Measurements from ENCODE around the gene ANK3. TPM values are rescaled to one million over a fixed set of nuclear protein-coding genes. Genes with fewer than 3 reads are reported as not detected.

The ANK3 gene
- total RNA-seq, 1 experiment from 2014 or later: 69.6 TPM

- DNase-seq (ENCODE audit: low spot score) (no peak), ATAC-seq (no peak)
- H3K4me1 Mint-ChIP-seq: peaks cover 19% of the 10 kb centered on the region
- no peak overlapping the region for H3K4me3 Mint-ChIP-seq
- no peak overlapping the region for H3K27ac Mint-ChIP-seq
- POLR2A ChIA-PET: no interaction called here
- no peak for TF ChIP-seq CREB1 (CRISPR knock-in tag; IDR thresholded peaks at IDR 0.05)
- TF ChIP-seq RORB (CRISPR knock-in tag; IDR thresholded peaks at IDR 0.05): no peak
- no peak for TF ChIP-seq NR1H2 (CRISPR knock-in tag; IDR thresholded peaks at IDR 0.05)
- no peak for TF ChIP-seq MAX (CRISPR knock-in tag; IDR thresholded peaks at IDR 0.05)
- no peak for TF ChIP-seq ESRRA (CRISPR knock-in tag; IDR thresholded peaks at IDR 0.05; ENCODE audit: borderline replicate concordance)
- no peak for TF ChIP-seq IRF1 (CRISPR knock-in tag; IDR thresholded peaks at IDR 0.05)
- no peak for TF ChIP-seq AFF4 (CRISPR knock-in tag; IDR thresholded peaks at IDR 0.05; ENCODE audit: borderline replicate concordance)
- no peak for TF ChIP-seq ZNF219 (CRISPR knock-in tag; IDR thresholded peaks at IDR 0.05; ENCODE audit: borderline replicate concordance)
- TF ChIP-seq PREB (CRISPR knock-in tag; IDR thresholded peaks at IDR 0.05; ENCODE audit: borderline replicate concordance): no peak
- TF ChIP-seq HMGA2 (CRISPR knock-in tag; IDR thresholded peaks at IDR 0.05): no peak
- no peak for TF ChIP-seq JUN (CRISPR knock-in tag; IDR thresholded peaks at IDR 0.05)
- TF ChIP-seq HMGXB4 (CRISPR knock-in tag; IDR thresholded peaks at IDR 0.05): no peak
- no peak for TF ChIP-seq PRDM15 (CRISPR knock-in tag; IDR thresholded peaks at IDR 0.05)
- TF ChIP-seq E2F1 (CRISPR knock-in tag; IDR thresholded peaks at IDR 0.05): no peak
- no peak for TF ChIP-seq NR2C2 (CRISPR knock-in tag; IDR thresholded peaks at IDR 0.05)
- TF ChIP-seq ARID4B (CRISPR knock-in tag; IDR thresholded peaks at IDR 0.05; ENCODE audit: borderline replicate concordance): no peak
- TF ChIP-seq PRRX2 (CRISPR knock-in tag; IDR thresholded peaks at IDR 0.05): no peak
- no peak for TF ChIP-seq NR3C1 (CRISPR knock-in tag; conservative IDR thresholded peaks at IDR 0.05; ENCODE audit: low read depth)
- H3K27me3 Mint-ChIP-seq (ENCODE audit: low read depth): peaks cover 17% of the 10 kb centered on the region
- H3K36me3 Mint-ChIP-seq: no peaks in the 10 kb centered on the region
- no peaks in the 10 kb centered on the region for H3K9me3 Mint-ChIP-seq
- CTCF ChIA-PET: no interaction called here
Observed at GRCh38 chr10:60384708-60385398, 4.8 kb downstream of the ANK3 start.

Measured in WTC11 (cell line).